ENCODE results near the gene TDRD1. TPM values are rescaled to one million over a fixed set of nuclear protein-coding genes. Genes with fewer than 3 reads are reported as not detected.
"Not testable (repeated sequence)": the region's sequence is repeated elsewhere in the genome, so short reads cannot be mapped to it uniquely, and the experiment has no call there.

TDRD1 gene
- total and polyA plus RNA-seq, 2 experiments from 2014 or later: not detected

DNA sequence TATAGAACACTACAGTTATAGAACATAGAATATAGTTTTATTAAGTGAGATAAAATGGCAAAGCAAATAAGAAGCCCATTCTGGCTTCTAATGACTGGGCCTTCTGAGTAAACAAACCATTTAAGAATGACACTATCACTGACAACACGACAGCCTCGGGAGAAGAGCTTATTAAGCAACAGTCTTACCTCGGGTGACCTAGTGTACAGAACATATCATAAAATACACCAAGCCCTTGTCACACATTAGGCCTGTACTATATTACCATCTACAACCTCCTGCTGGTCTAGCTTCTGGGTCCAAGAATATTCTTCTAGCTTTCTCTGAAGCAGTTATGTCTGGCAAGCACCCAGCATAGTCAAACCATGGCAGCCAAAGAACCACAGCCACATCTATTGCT, 37.1 kb upstream of the TDRD1 start:
- Histone ChIP-seq H3K27ac (no peak overlapping the region), H3K9ac (no peak overlapping the region), H3F3A (ENCODE audit: insufficient read depth) (no peaks in the 10 kb centered on the region), H3K36me3 (ENCODE audit: low read depth) (peaks cover 24% of the 10 kb centered on the region), H4K20me1 (ENCODE audit: insufficient read depth) (no peaks in the 10 kb centered on the region), H3K4me1 (ENCODE audit: insufficient read depth) (no peaks in the 10 kb centered on the region), H3K9me2 (ENCODE audit: insufficient read depth) (no peaks in the 10 kb centered on the region), H3K27me3 (replicated peaks; ENCODE audit: insufficient read depth) (no peaks in the 10 kb centered on the region), H3K4me2 (ENCODE audit: unreplicated experiment) (no peak overlapping the region), H3K4me3 (no peak overlapping the region), H2AFZ (no peak overlapping the region), H3K9me3 (ENCODE audit: low read depth) (no peaks in the 10 kb centered on the region), H3K79me2 (ENCODE audit: insufficient read depth) (no peaks in the 10 kb centered on the region)
- 36 to 40% methylated on average over 3 of the region's 3 CpGs for WGBS, 2 experiments (ENCODE audit: low coverage in 1 of 2, low lambda C conversion rate in 2 of 2, missing lambda C conversion rate in 2 of 2)
- no peak for TF ChIP-seq EZH2 (IDR thresholded peaks at IDR 0.05; ENCODE audit: insufficient read depth, poor library complexity, severe bottlenecking)
- no peak for TF ChIP-seq EZH2phosphoT487 (IDR thresholded peaks at IDR 0.05; ENCODE audit: insufficient read depth, low read depth)
- in situ Hi-C loops (cut with MboI): no loop called here
- DNase-seq: no peak

DNA sequence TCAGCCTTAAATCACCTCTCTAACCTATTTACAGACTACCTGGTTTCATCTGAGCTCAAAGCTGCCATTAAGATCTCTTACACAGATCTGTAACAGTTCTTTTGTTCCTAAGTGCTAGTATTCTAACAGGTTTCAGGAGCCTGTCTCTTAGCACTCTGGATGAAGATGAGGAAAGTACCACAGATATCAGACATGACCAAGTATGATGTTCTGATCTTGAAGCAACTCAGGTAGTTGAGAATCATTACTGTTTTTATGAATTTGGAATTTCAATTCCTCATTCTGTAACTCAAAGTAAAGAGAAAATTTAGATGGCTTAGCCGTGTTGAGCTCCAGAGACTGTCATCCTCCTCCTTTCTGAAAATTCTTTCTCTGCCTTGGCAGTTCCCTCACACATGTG, 36.0 kb upstream of the TDRD1 start:
- Histone ChIP-seq H3K36me3 (ENCODE audit: low read depth) (peaks cover 24% of the 10 kb centered on the region), H3K27me3 (replicated peaks; ENCODE audit: insufficient read depth) (no peaks in the 10 kb centered on the region), H3K4me1 (ENCODE audit: insufficient read depth) (no peaks in the 10 kb centered on the region), H3K27ac (no peak overlapping the region), H2AFZ (no peak overlapping the region), H3K9me3 (ENCODE audit: low read depth) (no peaks in the 10 kb centered on the region), H3K79me2 (ENCODE audit: insufficient read depth) (no peaks in the 10 kb centered on the region), H3K4me3 (no peak overlapping the region), H3K9ac (no peak overlapping the region), H4K20me1 (ENCODE audit: insufficient read depth) (no peaks in the 10 kb centered on the region), H3F3A (ENCODE audit: insufficient read depth) (no peaks in the 10 kb centered on the region), H3K9me2 (ENCODE audit: insufficient read depth) (no peaks in the 10 kb centered on the region), H3K4me2 (ENCODE audit: unreplicated experiment) (no peak overlapping the region)
- DNase-seq: no peak
- 85 to 90% methylated on average over 1 of the region's 1 CpG for WGBS, 2 experiments (ENCODE audit: low coverage in 1 of 2, low lambda C conversion rate in 2 of 2, missing lambda C conversion rate in 2 of 2)
- in situ Hi-C loops (cut with MboI): no loop called here
- TF ChIP-seq EZH2 (IDR thresholded peaks at IDR 0.05; ENCODE audit: insufficient read depth, poor library complexity, severe bottlenecking): no peak
- no peak for TF ChIP-seq EZH2phosphoT487 (IDR thresholded peaks at IDR 0.05; ENCODE audit: insufficient read depth, low read depth)

- H3K4me2 ChIP-seq (ENCODE audit: unreplicated experiment); H3K9me3 ChIP-seq (ENCODE audit: low read depth); in situ Hi-C loops (cut with MboI); H3K27me3 ChIP-seq (replicated peaks; ENCODE audit: insufficient read depth); H4K20me1 ChIP-seq (ENCODE audit: insufficient read depth); H3K27ac ChIP-seq; DNase-seq; H2AFZ ChIP-seq; H3K4me3 ChIP-seq; H3K9me2 ChIP-seq (ENCODE audit: insufficient read depth); H3K9ac ChIP-seq; H3K79me2 ChIP-seq (ENCODE audit: insufficient read depth): not testable (repeated sequence)
- Histone ChIP-seq H3K4me1 (ENCODE audit: insufficient read depth) (peaks cover 13% of the 10 kb centered on the region), H3K36me3 (ENCODE audit: low read depth) (peaks cover 35% of the 10 kb centered on the region), H3F3A (ENCODE audit: insufficient read depth) (peaks cover 14% of the 10 kb centered on the region)
- WGBS, 2 experiments (ENCODE audit: low coverage in 1 of 2, low lambda C conversion rate in 2 of 2, missing lambda C conversion rate in 2 of 2): 96 to 97% methylated on average over 3 of the region's 3 CpGs
Observed at GRCh38 chr10:114149476-114149875, 29.7 kb upstream of the TDRD1 start.

DNA sequence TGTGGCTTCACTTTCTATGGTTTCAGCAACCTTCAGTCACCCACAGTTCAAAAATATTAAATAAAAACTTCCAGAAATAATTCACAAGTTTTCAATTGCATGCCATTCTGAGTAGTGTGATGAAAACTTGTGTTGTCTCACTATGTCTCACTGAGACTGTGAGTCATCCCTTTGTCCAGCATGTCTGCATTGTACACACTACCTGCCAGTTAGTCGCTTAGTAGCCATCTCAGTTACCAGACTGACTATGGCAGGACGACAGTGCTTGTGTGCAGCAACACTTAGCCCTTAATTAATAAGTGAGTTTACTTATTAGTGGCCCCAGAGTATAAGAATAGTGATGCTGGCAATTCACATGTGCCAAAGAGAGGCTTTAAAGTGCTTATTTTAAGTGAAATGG, 27.7 kb upstream of the TDRD1 start:
- H3K9me3 ChIP-seq (ENCODE audit: low read depth): no peaks in the 10 kb centered on the region
- peaks cover 14% of the 10 kb centered on the region for H3F3A ChIP-seq (ENCODE audit: insufficient read depth)
- peak; percentile 93 for DNase-seq
- in situ Hi-C loops (cut with MboI): no loop called here
- H3K27me3 ChIP-seq (replicated peaks; ENCODE audit: insufficient read depth): no peaks in the 10 kb centered on the region
- no peaks in the 10 kb centered on the region for H3K9me2 ChIP-seq (ENCODE audit: insufficient read depth)
- H3K4me3 ChIP-seq: no peak overlapping the region
- H4K20me1 ChIP-seq (ENCODE audit: insufficient read depth): no peaks in the 10 kb centered on the region
- 14 to 19% methylated on average over 2 of the region's 2 CpGs for WGBS, 2 experiments (ENCODE audit: low coverage in 1 of 2, low lambda C conversion rate in 2 of 2, missing lambda C conversion rate in 2 of 2)
- no peak overlapping the region for H3K9ac ChIP-seq
- TF ChIP-seq EZH2phosphoT487 (IDR thresholded peaks at IDR 0.05; ENCODE audit: insufficient read depth, low read depth): no peak
- peak overlapping the region; percentile 45 for H3K4me2 ChIP-seq (ENCODE audit: unreplicated experiment)
- H3K79me2 ChIP-seq (ENCODE audit: insufficient read depth): 0 out of 2 replicates have a peak, but pooled peaks cover 6% of the 10 kb centered on the region
- peaks cover 30% of the 10 kb centered on the region for H3K36me3 ChIP-seq (ENCODE audit: low read depth)
- no peak overlapping the region for H2AFZ ChIP-seq
- peaks cover 13% of the 10 kb centered on the region for H3K4me1 ChIP-seq (ENCODE audit: insufficient read depth)
- peak overlapping the region; percentile 26 for H3K27ac ChIP-seq

DNA sequence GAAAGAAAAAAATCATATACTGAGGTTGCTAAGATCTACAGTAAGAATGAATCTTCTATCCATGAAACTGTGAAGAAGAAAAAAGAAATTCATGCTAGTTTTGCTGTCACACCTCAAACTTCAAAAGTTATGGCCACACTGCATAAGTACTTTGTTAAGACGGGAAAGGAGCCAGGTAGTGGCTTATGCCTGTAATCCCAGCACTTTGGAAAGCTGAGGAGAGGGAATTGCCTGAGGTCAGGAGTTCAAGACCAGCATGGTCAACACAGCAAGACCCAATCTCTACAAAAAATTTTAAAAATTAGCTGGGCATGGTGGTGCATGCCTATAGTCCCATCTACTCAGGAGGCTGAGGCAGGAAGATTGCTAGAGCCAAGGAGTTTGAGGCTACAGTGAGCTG, 27.3 kb upstream of the TDRD1 start:
- TF ChIP-seq EZH2 (IDR thresholded peaks at IDR 0.05; ENCODE audit: insufficient read depth, poor library complexity, severe bottlenecking) (no peak), EZH2phosphoT487 (IDR thresholded peaks at IDR 0.05; ENCODE audit: insufficient read depth, low read depth) (no peak)
- H3K9me3 ChIP-seq (ENCODE audit: low read depth): no peaks in the 10 kb centered on the region
- H3K4me2 ChIP-seq (ENCODE audit: unreplicated experiment): no peak overlapping the region
- no peak overlapping the region for H3K9ac ChIP-seq
- H3K9me2 ChIP-seq (ENCODE audit: insufficient read depth): no peaks in the 10 kb centered on the region
- H2AFZ ChIP-seq: no peak overlapping the region
- no peak for DNase-seq
- H3K27me3 ChIP-seq (replicated peaks; ENCODE audit: insufficient read depth): no peaks in the 10 kb centered on the region
- 94 to 100% methylated on average over 1 of the region's 1 CpG for WGBS, 2 experiments (ENCODE audit: low coverage in 1 of 2, low lambda C conversion rate in 2 of 2, missing lambda C conversion rate in 2 of 2)
- H3K79me2 ChIP-seq (ENCODE audit: insufficient read depth): 0 out of 2 replicates have a peak, but pooled peaks cover 6% of the 10 kb centered on the region
- in situ Hi-C loops (cut with MboI): no loop called here
- peaks cover 13% of the 10 kb centered on the region for H3K4me1 ChIP-seq (ENCODE audit: insufficient read depth)
- peak overlapping the region; percentile 10; the same call in 1 of the 2 replicates for H3K27ac ChIP-seq
- no peaks in the 10 kb centered on the region for H4K20me1 ChIP-seq (ENCODE audit: insufficient read depth)
- H3F3A ChIP-seq (ENCODE audit: insufficient read depth): peaks cover 14% of the 10 kb centered on the region
- peaks cover 32% of the 10 kb centered on the region for H3K36me3 ChIP-seq (ENCODE audit: low read depth)
- no peak overlapping the region for H3K4me3 ChIP-seq
